ENCODE data around the gene PTPN21. TPM values are rescaled to one million over a fixed set of nuclear protein-coding genes. Genes with fewer than 3 reads are reported as not detected.

The PTPN21 gene
- total and polyA plus RNA-seq, 8 donors: 3.5 to 63.0 (median 18.5) TPM

DNA sequence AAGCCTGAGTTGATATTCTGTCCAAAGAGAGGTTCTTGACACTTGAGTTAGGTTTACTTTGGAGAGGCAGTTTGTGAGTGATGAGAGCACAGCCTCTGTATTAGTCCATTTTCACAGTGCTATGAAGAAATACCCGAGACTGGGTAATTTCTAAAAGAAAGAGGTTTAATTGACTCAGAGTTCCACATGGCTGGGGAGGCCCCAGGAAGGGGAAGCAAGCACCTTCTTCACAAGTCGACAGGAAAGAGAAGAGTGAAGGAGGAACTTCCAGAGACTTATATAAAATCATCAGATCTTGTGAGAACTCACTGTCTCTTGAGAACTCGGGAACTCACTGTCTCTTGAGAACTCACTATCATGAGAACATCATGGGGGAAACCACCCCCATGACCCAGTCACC is 13.4 kb upstream of the PTPN21 start:
- H3K27ac ChIP-seq: no peak overlapping the region
- H3K36me3 ChIP-seq: peaks cover 33 to 58% (median 57%) of the 10 kb centered on the region in 4 donors
- H3K9me3 ChIP-seq: no peaks in the 10 kb centered on the region
- peaks cover 5 to 30% (median 16%) of the 10 kb centered on the region in 4 donors for H3K4me1 ChIP-seq
- TF ChIP-seq, protein P1, sequence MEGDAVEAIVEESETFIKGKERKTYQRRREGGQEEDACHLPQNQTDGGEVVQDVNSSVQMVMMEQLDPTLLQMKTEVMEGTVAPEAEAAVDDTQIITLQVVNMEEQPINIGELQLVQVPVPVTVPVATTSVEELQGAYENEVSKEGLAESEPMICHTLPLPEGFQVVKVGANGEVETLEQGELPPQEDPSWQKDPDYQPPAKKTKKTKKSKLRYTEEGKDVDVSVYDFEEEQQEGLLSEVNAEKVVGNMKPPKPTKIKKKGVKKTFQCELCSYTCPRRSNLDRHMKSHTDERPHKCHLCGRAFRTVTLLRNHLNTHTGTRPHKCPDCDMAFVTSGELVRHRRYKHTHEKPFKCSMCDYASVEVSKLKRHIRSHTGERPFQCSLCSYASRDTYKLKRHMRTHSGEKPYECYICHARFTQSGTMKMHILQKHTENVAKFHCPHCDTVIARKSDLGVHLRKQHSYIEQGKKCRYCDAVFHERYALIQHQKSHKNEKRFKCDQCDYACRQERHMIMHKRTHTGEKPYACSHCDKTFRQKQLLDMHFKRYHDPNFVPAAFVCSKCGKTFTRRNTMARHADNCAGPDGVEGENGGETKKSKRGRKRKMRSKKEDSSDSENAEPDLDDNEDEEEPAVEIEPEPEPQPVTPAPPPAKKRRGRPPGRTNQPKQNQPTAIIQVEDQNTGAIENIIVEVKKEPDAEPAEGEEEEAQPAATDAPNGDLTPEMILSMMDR (IDR thresholded peaks at IDR 0.05): no peak
- TF ChIP-seq POLR2AphosphoS5 (IDR thresholded peaks at IDR 0.05): no peak
- TF ChIP-seq EP300 (IDR thresholded peaks at IDR 0.05): no peak
- TF ChIP-seq POLR2A (IDR thresholded peaks at IDR 0.05): no peak
- no peak for DNase-seq
- H3K27me3 ChIP-seq: no peaks in the 10 kb centered on the region
- intact Hi-C loops (cut with DNase I; ENCODE audit: low total_unique reads): no loop called here
- H3K4me3 ChIP-seq: no peak overlapping the region
- WGBS, 5 donors: 67 to 77% (median 72%) methylated on average over 3 of the region's 3 CpGs

GRCh38 chr14:88565427-88565826 is 10.6 kb upstream of the PTPN21 start:
- H3K4me1 ChIP-seq: peaks cover 9 to 37% (median 21%) of the 10 kb centered on the region in 4 donors
- no peak for DNase-seq
- no peak overlapping the region for H3K27ac ChIP-seq
- intact Hi-C loops (cut with DNase I; ENCODE audit: low total_unique reads): no loop called here
- H3K27me3 ChIP-seq: no peaks in the 10 kb centered on the region
- H3K9me3 ChIP-seq: no peaks in the 10 kb centered on the region
- WGBS, 5 donors: 85 to 90% (median 88%) methylated on average over 5 of the region's 5 CpGs
- H3K4me3 ChIP-seq: no peak overlapping the region
- H3K36me3 ChIP-seq: peaks cover 21 to 31% (median 30%) of the 10 kb centered on the region in 4 donors
- no peak for TF ChIP-seq EP300 (IDR thresholded peaks at IDR 0.05)
- TF ChIP-seq POLR2A (IDR thresholded peaks at IDR 0.05): no peak
- TF ChIP-seq POLR2AphosphoS5 (IDR thresholded peaks at IDR 0.05): no peak
- TF ChIP-seq, protein P1 (IDR thresholded peaks at IDR 0.05): no peak

DNA sequence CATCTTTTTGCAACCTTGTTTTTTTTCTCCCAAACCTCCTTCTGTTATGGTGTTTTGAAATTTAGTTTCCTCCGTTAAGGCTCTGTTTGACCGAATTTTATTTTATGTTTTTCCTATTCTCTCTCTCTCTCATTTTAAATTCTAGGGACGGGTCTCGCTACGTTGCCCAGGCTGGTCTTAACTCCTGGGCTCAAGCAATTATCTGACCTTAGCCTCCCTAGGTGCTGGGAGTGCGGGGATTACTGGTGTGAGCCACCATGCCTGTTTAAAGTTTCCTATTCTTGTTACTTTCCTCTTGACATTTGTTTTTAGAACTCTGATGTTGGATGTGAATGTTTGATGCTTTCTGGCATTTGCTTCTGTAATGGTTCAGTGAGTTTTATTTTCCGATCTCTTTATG is 9.0 kb upstream of the PTPN21 start:
- Histone ChIP-seq H3K4me1 (peaks cover 9 to 37% (median 21%) of the 10 kb centered on the region in 4 donors), H3K9me3 (no peaks in the 10 kb centered on the region), H3K27ac (peak overlapping the region in 4 of 5 donors; percentile 89 to 96 (median 92)), H3K4me3 (peak overlapping the region; percentile 84 to 94 (median 90)), H3K27me3 (no peaks in the 10 kb centered on the region), H3K36me3 (peaks cover 13 to 15% (median 14%) of the 10 kb centered on the region in 4 donors)
- TF ChIP-seq POLR2A (IDR thresholded peaks at IDR 0.05): no peak
- WGBS, 5 donors: 12 to 35% (median 17%) methylated on average over 7 of the region's 7 CpGs
- no peak for DNase-seq
- intact Hi-C loops (cut with DNase I; ENCODE audit: low total_unique reads): no loop called here

- H3K4me1 ChIP-seq: peaks cover 9 to 37% (median 21%) of the 10 kb centered on the region in 4 donors
- H3K27ac ChIP-seq: peak within 1 kb of the TSS; percentile 89 to 99 (median 93)
- peaks cover 5 to 7% (median 6%) of the 10 kb centered on the region in 4 donors for H3K36me3 ChIP-seq
- peak within 1 kb of the TSS; percentile 84 to 94 (median 90) for H3K4me3 ChIP-seq
- TF ChIP-seq POLR2AphosphoS5 (IDR thresholded peaks at IDR 0.05) (peak; percentile 80 to 93 (median 83)), POLR2A (IDR thresholded peaks at IDR 0.05) (no peak)
- TF ChIP-seq, protein P1 (IDR thresholded peaks at IDR 0.05): no peak
- DNase-seq: peak; percentile 84 to 97
- no peaks in the 10 kb centered on the region for H3K9me3 ChIP-seq
- WGBS, 5 donors: 0 to 1% (median 0%) methylated on average over 53 to 99 of the region's 99 CpGs
- intact Hi-C loops (cut with DNase I; ENCODE audit: low total_unique reads): no loop called here
- H3K27me3 ChIP-seq: no peaks in the 10 kb centered on the region
Observed at GRCh38 chr14:88562831-88563686, 8.3 kb upstream of the PTPN21 start, which contains the start of gene ZC3H14. ZC3H14 (plus strand) TSS chr14:88563037; CDS start chr14:88563134, 97 bp downstream.

Data from stomach (tissue), 9 donors.